GM21447 (cell line): ENCODE measurements around the gene RHOB.

Experiments used
- ATAC-seq: cut with Tn5 transposase; IDR thresholded peaks from one replicate; pipeline ENCODE4 v1.9.1; 2021; ENCODE audit not compliant: unreplicated experiment

Gene RHOB

GRCh38 chr2:20436716-20437470, 10.0 kb upstream of the RHOB start:
- ATAC-seq = no peak

- no peak for ATAC-seq
Observed at GRCh38 chr2:20438334-20439192, 8.3 kb upstream of the RHOB start.

- ATAC-seq = no peak
Observed at GRCh38 chr2:20439193-20439475, 7.7 kb upstream of the RHOB start.

- ATAC-seq = no peak
Observed at GRCh38 chr2:20439503-20439902, 7.4 kb upstream of the RHOB start.

- no peak for ATAC-seq
Observed at GRCh38 chr2:20440001-20440560, 6.8 kb upstream of the RHOB start.

- no peak for ATAC-seq
Observed at GRCh38 chr2:20443276-20443920, 3.5 kb upstream of the RHOB start.

GRCh38 chr2:20444101-20444992, 2.5 kb upstream of the RHOB start:
- no peak for ATAC-seq

GRCh38 chr2:20444993-20445910, 1.6 kb upstream of the RHOB start:
- no peak for ATAC-seq

- no peak for ATAC-seq
Observed at GRCh38 chr2:20446255-20446916, 488 bp upstream of the RHOB start.

- ATAC-seq = peak; percentile 20
Observed at GRCh38 chr2:20447437-20448245, 767 bp downstream of the RHOB start.

- ATAC-seq = no peak
Observed at GRCh38 chr2:20448246-20448976, 1.5 kb downstream of the RHOB start.

GRCh38 chr2:20448977-20449306, 2.1 kb downstream of the RHOB start:
- no peak for ATAC-seq

- ATAC-seq = no peak
Observed at GRCh38 chr2:20449501-20450200, 2.8 kb downstream of the RHOB start.

- no peak for ATAC-seq
Observed at GRCh38 chr2:20450201-20450999, 3.5 kb downstream of the RHOB start.

GRCh38 chr2:20451000-20451290, 4.1 kb downstream of the RHOB start:
- ATAC-seq = no peak

- ATAC-seq = no peak
Observed at GRCh38 chr2:20451341-20451740, 4.5 kb downstream of the RHOB start.
